GM21717 (cell line): ENCODE measurements around the gene MCRS1.
A peak's percentile ranks its signal among the peaks of the same experiment; 100 is the strongest.
"Not testable (repeated sequence)": the region's sequence is repeated elsewhere in the genome, so short reads cannot be mapped to it uniquely, and the experiment has no call there.

ENCODE experiments used
- ATAC-seq: cut with Tn5 transposase; IDR thresholded peaks from one replicate; pipeline ENCODE4 v1.9.1; 2021; ENCODE audit warnings: mild to moderate bottlenecking, moderate library complexity; ENCODE audit not compliant: unreplicated experiment

Gene MCRS1

DNA sequence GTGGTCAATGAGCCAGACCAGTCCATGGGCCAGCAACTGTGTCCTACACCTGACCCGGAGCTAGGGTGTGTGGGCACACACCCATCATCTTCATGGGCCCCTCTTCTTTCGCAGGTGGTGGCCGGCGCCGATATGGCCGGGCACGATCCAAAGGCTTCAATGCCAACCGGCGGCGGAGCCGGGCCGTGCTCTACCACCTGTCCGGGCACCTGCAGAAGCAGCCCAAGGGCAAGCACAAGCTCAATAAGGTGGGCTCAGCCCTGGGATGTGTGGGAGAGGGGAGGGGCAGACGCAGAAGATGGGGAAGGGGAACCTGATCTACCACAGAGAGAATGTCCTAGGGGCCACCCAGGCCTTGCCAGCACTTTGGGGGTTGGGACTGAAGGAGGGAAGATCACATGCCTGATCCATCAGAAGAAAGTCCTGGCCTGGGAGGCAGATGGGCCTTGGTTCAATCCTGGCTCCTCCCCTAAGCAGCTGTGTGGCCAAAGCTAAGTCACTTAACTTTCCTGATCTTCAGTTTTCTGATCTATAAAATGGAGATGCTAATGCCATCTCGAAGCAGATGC, 25.3 kb downstream of the MCRS1 start:
- no peak for ATAC-seq

DNA sequence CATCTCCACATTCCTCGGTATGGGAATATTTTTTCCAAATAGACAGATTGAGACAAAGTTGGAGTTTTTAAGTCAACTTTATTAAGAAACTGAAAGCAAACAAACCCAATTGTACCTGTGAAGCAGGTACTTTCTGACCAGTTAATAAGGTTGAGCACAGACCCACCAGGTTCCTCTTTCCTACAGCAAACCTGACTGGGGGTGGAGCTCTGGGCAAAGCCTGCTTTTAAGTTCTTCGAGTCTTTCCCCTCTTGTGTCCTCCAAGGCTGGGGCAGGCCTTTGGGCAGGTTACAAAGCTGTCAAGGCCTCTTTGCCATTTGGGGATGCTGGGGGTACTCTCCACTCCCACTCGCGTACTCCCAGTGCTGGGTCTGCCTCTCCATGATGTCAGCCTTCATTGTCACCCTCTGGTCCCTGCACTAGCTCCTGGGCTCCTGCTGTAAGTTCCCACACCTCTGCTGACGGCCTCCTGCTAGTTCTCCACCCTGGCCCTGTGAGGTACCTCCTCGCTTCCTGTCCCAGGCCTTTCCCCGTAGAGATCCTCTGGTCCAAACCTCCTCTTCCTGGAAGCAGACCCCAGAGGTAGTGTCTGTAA, 25.9 kb downstream of the MCRS1 start:
- no peak for ATAC-seq

DNA sequence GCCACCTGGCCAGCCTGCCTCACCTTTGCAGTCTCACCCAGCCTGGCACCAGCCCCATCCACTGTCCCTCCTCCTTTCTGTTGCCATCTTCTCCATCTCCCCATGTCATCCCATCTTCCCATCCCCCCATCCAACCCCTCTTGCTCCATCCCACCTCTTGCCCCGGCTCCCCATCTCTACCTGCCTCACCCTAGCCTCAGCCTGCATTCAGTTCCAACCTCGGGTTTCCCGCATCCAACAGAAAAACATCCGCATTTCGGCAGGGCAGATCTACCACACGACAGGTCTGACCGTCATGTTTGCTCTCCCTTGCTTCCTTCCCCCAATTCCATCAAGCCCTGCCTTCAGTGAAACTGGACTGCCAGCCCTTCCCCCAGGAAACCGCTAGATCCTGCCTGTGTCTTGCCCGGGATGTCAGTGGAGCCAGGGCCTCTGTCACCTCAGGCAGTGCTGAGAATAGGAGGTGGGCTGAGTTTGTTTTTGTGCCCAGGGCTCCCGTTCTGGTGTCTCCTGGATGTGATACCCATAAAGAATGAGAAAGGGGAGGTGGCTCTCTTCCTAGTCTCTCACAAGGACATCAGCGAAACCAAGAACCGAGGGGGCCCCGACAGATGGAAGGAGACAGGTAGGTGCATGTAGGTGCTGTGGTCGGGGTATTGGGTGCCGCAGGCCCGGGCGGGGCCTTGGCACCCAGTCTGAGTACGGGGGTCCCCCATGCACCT, 26.6 kb downstream of the MCRS1 start:
- ATAC-seq, result no peak

DNA sequence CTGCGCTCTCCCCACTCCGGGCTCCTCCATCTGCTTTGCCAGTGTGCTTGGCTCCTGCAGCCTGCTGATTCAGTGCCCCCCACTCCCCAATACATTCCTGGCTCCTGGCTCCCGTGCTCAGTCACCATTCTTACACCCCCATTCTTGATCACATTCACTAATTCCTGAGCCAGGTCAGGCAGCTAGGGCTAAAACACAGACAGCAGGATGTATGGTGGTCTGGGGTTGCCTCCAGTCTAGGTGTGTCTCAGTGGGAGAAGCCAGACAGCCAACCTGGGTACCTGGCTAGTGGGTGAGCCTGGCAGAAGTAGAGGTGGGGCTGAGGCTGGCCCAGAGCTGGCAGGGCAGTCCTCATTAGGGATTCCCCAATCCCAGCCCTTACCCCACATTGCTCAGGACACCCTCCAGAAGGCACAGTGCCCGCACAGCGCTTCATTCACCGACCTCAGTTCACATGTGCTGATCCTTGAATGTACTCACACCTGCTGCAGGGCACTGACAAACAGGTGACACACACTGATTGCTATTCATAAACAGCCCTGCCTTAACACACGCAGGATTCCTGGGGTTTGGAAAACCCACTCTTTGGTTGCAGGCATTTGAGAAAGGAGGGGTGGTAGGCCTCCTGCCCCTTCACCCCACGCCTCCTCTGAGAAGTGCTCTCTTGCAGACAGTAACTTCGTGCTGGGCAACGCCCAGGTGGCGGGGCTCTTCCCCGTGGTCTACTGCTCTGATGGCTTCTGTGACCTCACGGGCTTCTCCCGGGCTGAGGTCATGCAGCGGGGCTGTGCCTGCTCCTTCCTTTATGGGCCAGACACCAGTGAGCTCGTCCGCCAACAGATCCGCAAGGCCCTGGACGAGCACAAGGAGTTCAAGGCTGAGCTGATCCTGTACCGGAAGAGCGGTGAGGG, 27.5 kb downstream of the MCRS1 start:
- no peak for ATAC-seq

DNA sequence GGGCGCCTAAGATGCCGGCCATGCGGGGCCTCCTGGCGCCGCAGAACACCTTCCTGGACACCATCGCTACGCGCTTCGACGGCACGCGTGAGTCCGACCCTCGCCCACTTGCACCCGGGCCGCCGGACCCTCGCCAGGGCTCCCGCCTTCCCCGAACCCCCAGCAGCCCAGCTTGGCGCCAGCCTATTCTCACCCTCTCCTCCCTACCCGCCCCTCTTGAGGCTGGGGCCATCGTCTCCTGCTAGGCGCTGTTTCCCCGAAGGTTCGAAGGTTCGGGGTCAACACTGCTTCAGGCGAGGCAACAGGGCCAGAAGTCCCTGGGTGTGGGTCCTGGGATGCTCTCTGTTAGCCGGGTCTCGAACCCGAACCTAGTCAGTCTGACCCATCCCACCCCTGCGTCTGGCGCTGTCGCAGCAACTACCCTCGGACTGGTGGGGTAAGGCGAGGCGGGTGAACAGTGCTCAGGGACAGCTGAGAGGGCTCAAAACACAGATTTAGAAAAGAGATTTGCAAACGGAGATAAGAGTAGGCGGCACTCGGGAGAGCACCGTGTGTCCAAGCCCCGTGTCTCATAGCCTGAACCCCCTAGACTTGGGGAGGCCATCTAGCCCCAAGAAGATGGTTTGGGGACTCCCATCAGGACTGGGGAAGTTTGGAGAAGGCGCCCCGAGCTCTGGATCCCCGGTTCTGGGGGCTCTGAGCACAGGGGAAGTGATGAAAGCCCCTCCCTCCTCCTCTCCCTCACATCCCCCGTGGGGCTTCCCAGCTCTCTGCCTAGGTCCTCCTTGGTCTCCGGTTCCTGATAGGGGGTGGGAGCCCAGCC, 28.3 kb downstream of the MCRS1 start:
- ATAC-seq, result no peak

DNA sequence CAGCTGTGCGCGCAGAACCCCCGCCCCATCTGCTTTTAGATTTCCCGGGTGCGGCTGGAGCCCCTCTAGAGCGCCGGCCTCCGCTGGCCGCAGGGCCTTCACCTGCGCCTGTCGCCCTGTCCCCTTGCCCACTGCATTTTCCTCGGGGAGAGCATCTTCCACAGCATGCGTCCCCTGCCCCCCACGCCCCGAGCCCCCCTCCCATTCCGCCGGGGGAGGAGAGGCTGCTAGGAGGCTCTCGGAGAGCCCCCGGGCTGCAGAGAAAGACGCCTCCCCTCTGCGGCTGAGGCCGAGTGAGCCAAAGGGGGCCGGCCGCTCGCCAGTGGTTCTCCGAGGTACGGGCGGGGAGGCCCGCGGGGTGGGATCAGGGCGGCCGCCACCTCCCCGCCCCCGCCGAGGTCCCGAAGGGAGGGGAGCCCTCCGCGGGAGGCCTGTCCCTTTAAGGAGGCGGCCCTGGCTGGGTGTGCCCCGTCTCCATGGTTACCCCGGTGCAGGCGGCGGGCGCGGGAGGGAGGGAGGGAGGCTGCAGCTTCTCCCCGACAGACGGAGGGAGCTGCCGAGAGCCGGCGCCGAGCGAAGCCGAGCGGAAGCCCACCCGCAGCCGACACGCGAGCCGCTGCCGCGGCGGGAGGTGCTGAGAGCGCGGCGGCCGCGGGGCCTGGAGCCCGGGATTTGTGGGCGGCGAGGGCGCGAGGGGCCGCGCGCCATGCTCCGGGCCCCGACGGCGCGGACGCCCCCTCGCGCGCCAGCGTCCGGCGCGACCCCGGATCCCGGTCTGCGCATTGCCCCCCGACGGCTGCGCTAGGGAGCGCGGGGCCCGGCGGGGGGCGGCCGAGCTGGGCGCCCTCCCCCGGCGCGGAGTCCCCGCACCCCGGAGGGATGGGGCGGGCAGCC, 29.2 kb downstream of the MCRS1 start, which contains the start of gene KCNH3:
KCNH3 (plus strand) TSS at position 521 of the 894 bp plus-strand sequence. CDS start 387 bp downstream, outside the sequence.
- ATAC-seq, result peak; percentile 50

DNA sequence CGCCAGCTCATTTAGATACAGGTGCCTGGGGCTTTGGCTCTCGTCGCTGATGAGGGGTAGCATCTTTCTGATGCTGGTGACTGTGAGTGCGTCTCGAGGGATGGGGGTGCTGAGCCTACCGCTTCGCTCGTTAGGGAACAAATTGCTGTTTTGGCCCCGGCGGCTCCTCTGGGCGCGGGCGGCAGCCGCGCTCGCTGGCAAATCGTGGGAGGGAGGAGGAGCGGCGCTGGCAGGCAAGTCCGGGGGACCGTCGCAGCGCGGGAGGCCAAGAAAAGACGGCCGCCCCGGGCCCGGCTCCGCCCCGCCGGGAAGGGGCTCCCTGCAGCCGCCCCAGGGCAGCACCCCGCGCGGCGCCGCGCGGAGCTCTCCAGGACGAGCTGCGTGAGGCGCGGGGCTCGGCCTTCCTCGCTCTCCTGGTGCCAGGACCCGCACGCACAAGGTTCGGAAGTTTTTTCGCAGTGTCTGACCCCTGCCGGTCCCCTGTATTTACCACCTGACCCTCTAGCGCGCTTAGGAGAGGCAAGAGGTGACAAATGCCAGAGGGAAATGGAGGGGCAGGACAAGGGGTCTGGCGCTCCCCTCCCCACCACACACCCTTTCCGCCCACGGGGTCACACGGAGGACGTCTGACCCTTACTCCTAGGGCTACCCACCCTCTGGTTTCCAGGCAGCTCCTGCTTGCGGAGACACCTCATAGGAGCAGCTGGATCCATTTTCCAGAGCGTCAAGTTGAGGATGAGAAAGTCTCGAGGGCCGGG, 30.0 kb downstream of the MCRS1 start:
- no peak for ATAC-seq

DNA sequence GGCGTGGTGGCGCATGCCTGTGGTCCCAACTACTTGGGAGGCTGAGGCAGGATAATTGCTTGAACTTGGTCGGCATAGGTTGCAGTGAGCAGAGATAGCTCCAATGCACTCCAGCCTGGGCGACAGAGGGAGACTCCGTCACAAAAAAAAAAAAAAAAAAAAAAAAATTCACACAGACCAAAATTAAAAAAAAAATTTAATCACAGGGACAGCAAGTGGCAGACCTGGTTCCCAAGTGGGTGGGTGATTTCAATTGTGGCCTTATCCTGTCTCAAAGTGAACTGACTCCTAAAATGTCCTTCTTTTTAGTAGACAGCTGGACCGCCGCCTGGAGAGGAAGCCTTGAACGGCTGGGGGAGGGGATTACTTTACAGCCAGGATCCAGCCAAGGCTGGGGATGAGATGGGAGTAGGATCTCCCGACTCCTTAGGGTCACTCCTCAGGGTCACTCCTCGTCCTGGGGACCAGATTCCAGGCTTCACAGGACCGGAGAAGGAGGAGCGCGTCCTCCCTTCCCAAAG, 30.7 kb downstream of the MCRS1 start:
- ATAC-seq, result no peak

DNA sequence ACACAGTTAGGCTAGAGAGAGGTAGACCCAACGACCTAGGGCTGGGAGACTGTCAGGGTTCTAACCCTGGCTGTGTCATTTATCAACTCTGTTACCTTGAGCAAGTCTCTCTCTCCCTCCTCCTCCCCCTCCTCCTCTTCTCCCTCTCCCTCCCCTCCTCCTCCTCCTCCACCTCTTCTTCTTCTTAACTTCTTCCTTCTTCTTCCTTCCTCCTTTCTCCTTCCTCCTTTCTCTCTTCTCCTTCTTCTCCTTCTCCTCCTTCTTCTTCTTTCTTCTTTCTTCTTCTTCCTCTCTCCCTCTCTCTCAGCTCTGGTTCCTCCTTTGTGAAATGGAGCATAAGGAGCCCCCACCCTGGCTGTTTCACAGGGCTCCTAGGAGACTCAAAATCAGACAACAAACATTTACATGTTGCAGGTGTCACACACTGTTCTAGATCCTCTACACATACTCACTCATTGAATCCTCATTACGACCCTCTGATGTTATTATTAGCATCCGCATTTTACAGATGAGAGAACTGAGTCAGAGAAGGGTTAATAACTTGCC, 31.3 kb downstream of the MCRS1 start:
- no peak for ATAC-seq

DNA sequence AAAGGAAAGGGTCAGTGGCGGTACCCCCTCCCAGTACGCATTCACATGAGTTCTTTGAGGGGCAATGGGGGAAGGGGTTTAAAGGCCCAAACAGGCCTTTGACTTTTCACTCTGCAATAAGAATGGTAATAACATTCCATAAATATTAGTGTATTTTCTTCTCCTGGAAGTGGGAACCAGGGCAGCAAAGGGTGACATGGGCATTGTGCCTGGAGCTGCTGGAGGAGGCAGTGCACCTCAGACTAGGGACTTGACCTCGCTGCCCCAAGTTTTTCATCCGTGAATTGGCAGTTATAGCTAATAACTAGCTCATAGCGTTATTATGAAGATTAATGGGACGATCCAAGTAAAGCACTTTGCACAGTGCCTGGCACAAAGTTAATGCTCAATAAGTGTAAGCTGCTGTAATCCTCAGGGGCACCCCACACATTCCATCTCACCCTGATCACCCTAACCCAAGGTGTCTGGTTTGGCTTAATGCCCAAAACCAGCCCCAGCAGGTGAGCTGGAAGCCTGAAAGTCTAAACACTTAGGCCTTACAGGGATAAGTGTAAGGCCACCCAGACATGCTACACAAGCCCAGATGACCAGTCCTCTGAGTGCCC, 31.9 kb downstream of the MCRS1 start:
- no peak for ATAC-seq

DNA sequence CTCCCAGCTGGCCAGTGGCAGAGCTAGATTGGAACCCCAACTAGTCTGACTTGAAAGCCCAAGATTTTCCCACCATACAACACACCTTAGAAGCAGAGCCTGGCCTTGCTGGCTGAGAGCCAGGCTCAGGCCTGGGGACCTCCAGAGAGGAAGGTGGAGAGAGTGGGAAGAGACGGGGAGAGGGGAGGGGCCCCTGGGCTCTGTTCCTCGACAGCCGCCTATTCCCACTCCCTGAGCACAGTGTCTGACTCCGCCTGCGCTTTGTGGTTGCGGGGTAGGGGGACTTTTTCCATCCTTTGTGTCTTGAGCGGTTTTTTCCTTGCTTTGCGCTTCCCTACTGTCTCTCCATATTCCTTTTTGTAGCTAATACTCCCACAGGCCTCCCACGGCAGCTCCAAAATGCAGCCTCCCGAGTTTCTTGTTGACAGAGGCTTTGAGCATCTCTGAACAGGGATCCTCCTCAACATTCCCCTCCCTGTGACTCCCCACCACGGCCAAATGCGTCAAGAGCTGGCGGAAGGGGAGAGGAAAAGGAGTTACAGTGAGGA, 33.1 kb downstream of the MCRS1 start:
- ATAC-seq, result no peak

DNA sequence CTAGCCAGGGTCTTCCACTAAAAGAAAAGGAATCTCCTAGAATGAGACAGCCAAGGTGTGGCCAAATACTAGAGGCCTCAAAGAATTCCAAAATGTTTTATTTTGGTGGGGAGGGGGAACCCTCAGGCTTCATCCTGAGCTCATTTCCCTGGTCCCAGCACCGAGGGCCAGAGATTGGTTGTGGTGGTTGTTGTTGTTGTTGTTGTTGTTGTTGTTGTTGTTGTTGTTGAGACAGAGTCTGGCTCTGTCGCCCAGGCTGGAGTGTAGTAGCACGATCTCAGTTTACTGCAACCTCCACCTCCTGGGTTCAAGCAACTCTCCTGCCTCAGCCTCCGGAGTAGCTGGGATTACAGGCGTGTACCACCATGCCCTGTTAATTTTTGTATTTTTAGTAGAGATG, 33.8 kb downstream of the MCRS1 start:
- ATAC-seq, result not testable (repeated sequence)

DNA sequence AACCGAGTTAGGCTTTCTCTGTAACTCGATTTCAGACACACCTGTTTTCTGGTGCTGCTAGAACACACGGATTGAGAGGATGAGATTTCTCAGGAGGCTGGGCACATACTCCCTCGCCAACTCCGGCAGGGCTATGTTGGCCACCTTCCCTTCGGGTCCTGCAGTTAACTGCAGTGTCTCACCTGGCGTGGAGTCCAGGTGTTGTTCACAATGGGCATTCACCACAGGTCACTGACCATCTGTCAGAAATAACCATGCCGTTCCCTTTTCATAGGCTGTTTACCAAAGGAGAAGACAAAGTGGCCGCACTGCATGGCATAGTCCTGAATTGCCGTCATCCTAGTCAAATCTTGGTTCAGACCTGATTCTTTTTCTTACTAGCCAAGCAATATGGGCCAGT, 34.6 kb downstream of the MCRS1 start:
- ATAC-seq, result no peak

DNA sequence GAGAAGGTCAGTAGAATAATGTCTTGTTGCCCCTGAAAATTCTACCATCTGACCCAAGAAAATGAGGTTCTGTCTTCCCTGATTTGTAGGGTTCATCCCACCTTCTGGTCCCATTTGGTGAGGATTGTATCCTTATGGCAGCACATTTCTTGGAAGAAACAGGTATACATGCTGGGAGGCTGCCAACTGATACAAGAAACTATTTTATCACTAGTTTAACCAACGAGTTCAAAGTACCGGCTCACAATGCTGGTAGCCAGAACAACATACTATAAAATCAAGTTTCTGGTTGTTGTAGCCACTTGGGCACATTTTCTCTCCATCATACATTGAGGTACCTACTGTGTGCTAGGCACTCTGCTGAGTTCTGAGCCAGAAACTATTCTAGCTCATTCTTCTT, 36.2 kb downstream of the MCRS1 start:
- ATAC-seq, result no peak

DNA sequence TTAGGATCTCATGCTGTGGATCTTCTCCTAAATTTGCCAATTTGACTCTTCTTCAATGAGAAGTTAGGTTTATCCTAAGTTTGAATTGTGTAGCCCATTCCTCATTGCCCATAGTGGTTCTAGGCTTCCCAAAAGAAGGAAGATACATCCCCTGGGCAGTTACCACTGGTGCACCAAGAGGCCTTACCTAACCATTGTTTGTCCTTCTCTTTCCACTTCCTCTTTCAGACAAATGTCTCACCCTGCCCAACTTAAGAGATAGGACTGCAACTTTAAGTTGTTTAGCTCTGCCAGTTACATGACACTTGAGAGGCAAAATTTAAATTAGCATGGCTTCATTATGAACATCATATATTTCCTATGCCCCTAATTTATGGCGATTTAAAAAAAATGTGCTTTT, 38.5 kb downstream of the MCRS1 start:
- ATAC-seq, result no peak

DNA sequence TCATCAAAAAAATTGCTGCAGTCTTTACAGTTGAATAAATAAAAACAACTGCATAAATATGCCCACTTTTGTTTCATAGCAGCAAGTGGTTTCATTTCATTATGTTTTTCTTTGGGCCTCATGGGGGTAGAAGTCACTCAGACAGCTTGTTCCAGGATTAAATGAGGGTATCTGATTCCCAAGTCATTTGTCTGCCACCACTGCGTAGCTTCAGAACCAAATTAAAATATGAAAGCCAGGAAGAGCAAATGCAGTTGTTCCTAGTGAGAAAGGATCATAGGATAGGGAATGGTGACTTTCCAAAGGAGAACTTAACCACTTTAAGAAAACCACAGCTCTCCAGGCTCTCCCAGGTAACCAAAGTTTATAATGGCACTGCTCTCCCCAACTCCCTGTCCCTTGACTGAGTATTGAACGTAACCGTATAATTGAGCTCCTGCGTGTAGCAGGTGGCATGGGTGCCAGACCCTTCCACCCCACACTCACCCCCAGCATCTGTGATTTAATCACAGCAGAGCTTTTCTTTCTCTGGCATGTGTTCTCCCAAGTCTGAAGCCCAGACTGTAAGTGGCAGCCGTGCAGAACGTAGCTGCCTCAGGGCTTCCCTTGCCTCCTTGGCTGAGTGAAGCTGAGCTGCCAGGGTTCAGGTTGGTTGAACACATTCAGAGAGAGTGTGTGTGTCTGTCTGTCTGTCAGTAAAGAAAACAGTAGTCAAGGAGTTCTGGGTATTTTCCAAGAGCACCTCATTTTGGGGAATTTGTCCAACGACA, 40.4 kb downstream of the MCRS1 start:
- no peak for ATAC-seq

DNA sequence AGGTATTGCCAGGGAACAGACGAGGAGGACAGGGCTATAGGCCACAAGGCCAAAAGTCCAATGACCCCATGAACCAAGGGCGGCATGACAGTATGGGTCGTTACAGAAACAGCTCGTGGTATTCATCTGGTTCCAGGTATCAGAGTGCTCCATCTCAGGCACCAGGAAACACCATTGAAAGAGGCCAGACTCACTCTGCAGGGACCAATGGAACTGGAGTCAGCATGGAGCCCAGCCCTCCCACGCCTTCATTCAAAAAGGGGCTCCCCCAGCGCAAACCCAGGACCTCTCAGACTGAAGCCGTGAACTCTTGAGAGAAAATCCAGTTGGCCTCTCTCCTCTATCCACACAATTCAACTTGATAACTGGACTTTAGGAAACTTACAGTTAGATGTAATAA, 42.0 kb downstream of the MCRS1 start:
- ATAC-seq, result no peak
